Kidney (tissue), 14 donors: ENCODE results near the gene NAP1L5. TPM values are rescaled to one million over a fixed set of nuclear protein-coding genes. Genes with fewer than 3 reads are reported as not detected.
A peak's percentile ranks its signal among the peaks of the same experiment; 100 is the strongest.

ENCODE experiments used
- DNase-seq, 5 donors: peaks; one replicate each; pipeline ENCODE4 v3.0.0-alpha.2; 2013 to 2020
- FAIRE-seq: peaks from 2 replicates; lab custom pipeline; 2012; peaks lifted over from hg19 to GRCh38; lab: Jason Lieb, UNC
- H3K27ac ChIP-seq, 2 donors: one replicate each; pipeline ENCODE4 v1.7.0; 2013; ENCODE audit warnings: low read depth in 2 of 2, low read length in 2 of 2, inconsistent platforms in 1 of 2
- H3K27me3 ChIP-seq: one replicate; pipeline ENCODE4 v1.7.1; 2013; ENCODE audit warnings: low read length, inconsistent platforms; ENCODE audit not compliant: control insufficient read depth, insufficient read depth
- H3K36me3 ChIP-seq, 3 donors: one replicate each; pipeline versions ENCODE4 v1.7.0 to v1.7.1; 2013; ENCODE audit warnings: low read length in 3 of 3, control low read depth in 1 of 3, inconsistent platforms in 1 of 3; ENCODE audit not compliant: insufficient read depth in 3 of 3, control insufficient read depth in 2 of 3
- H3K4me1 ChIP-seq, 3 donors: one replicate each; pipeline versions ENCODE4 v1.7.0 to v1.7.1; 2013; ENCODE audit warnings: low read length in 3 of 3, inconsistent platforms in 1 of 3, low read depth in 1 of 3; ENCODE audit not compliant: control insufficient read depth in 2 of 3, insufficient read depth in 2 of 3
- H3K4me3 ChIP-seq, 3 donors: one replicate each; pipeline versions ENCODE4 v1.7.0 to v1.8.1; 2013; ENCODE audit warnings: low read length in 3 of 3, control low read depth in 1 of 3, inconsistent platforms in 1 of 3
- H3K9ac ChIP-seq, 3 donors: one replicate each; pipeline versions ENCODE4 v1.7.0 to v1.7.1; 2013; ENCODE audit warnings: low read length in 3 of 3, control low read depth in 1 of 3, inconsistent platforms in 1 of 3
- H3K9me3 ChIP-seq, 3 donors: one replicate each; pipeline versions ENCODE4 v1.7.0 to v1.7.1; 2013; ENCODE audit warnings: low read length in 3 of 3, control low read depth in 1 of 3, inconsistent platforms in 1 of 3; ENCODE audit not compliant: control insufficient read depth in 2 of 3, insufficient read depth in 1 of 3
- CTCF ChIP-seq: IDR thresholded peaks from 3 replicates; pipeline ENCODE4 v1.5.1; 2012; ENCODE audit warnings: mild to moderate bottlenecking, moderate library complexity, borderline replicate concordance; ENCODE audit not compliant: insufficient read depth; ENCODE audit errors: extremely low read depth
- intact Hi-C: fragments of 100-400 bp; cut with DNase I; formaldehyde crosslinking; loops from one replicate; pipeline ENCODE4 v1.11.1; 2022
- polyA plus RNA-seq: library from polyadenylated mRNA; stranded (reverse); fragments of 350-450 nt; fragmentation: Illumina TruSeq; extraction: RNeasy Lipid Tissue Mini Kit (QIAGEN cat#74804); gene quantifications from one replicate; pipeline ENCODE4 v1.2.3, GENCODE V29; 2014; ENCODE audit warnings: low read depth, low replicate concordance; ENCODE audit not compliant: insufficient read depth
- total RNA-seq: library from RNA; stranded (reverse); fragmentation: NEBNext Ultra II Directional; extraction: Animal tissue kit (Norgen Biotek cat#: 25700); gene quantifications from one replicate; pipeline ENCODE4 v1.2.1, GENCODE V29; 2021
- donor health status: control.
- donor health status: control.
- donor health status: control.
- donor health status: control.
- donor health status: control.
- donor health status: DM: yes; HTN: yes; CAD: no.
- donor health status: Normal renal cell carcinoma (clear cell type).

The NAP1L5 gene
- total and polyA plus RNA-seq, 2 donors from 2014 or later = 5.9 to 12.4 TPM

- Histone ChIP-seq H3K9me3 (no peaks in the 10 kb centered on the region), H3K4me1 (peaks cover 0 to 10% (median 6%) of the 10 kb centered on the region in 3 donors), H3K36me3 (peaks cover 4 to 34% (median 24%) of the 10 kb centered on the region in 3 donors), H3K4me3 (no peak overlapping the region), H3K27ac (peak overlapping the region in 1 of 2 donors; percentile 61), H3K9ac (no peak overlapping the region), H3K27me3 (no peaks in the 10 kb centered on the region)
- no peak for FAIRE-seq
- no peak for DNase-seq
- no peak for TF ChIP-seq CTCF
- intact Hi-C loops = no loop called here
Measured at GRCh38 chr4:88746206-88746605, 48.6 kb upstream of the NAP1L5 start.

GRCh38 chr4:88745581-88746163 lies 48.0 kb upstream of the NAP1L5 start:
- intact Hi-C loops = no loop called here
- peaks cover 4 to 37% (median 26%) of the 10 kb centered on the region in 3 donors for H3K36me3 ChIP-seq
- DNase-seq (no peak), FAIRE-seq (no peak)
- H3K9me3 ChIP-seq = no peaks in the 10 kb centered on the region
- peaks cover 0 to 10% (median 6%) of the 10 kb centered on the region in 3 donors for H3K4me1 ChIP-seq
- H3K4me3 ChIP-seq = no peak overlapping the region
- peak overlapping the region; percentile 54 to 61 for H3K27ac ChIP-seq
- H3K9ac ChIP-seq = peak overlapping the region in 1 of 3 donors; percentile 23
- no peaks in the 10 kb centered on the region for H3K27me3 ChIP-seq
- no peak for TF ChIP-seq CTCF

GRCh38 chr4:88745175-88745574 lies 47.5 kb upstream of the NAP1L5 start:
- Histone ChIP-seq H3K27me3 (no peaks in the 10 kb centered on the region), H3K27ac (peak overlapping the region in 1 of 2 donors; percentile 54), H3K9me3 (no peaks in the 10 kb centered on the region), H3K4me3 (no peak overlapping the region), H3K4me1 (peaks cover 0 to 10% (median 6%) of the 10 kb centered on the region in 3 donors), H3K36me3 (peaks cover 4 to 34% (median 23%) of the 10 kb centered on the region in 3 donors), H3K9ac (peak overlapping the region in 1 of 3 donors; percentile 23)
- FAIRE-seq (no peak), DNase-seq (no peak)
- TF ChIP-seq CTCF = no peak
- intact Hi-C loops = no loop called here
